Activated CD8-positive, alpha-beta T cell treated with anti-CD3 and anti-CD28 coated beads for 36 hours (primary cell): ENCODE data around the gene B4GALT5. TPM values are rescaled to one million over a fixed set of nuclear protein-coding genes. Genes with fewer than 3 reads are reported as not detected.
"Not testable (repeated sequence)": the region's sequence is repeated elsewhere in the genome, so short reads cannot be mapped to it uniquely, and the experiment has no call there.

Experiments used
- ATAC-seq: fragments of 200-7000 bp; cut with Tn5 transposase; one replicate; pipeline ENCODE4 v1.10.0; 2021; ENCODE audit warnings: mild to moderate bottlenecking, moderate library complexity
- CTCF ChIA-PET: fragments of 350-600 bp; sonication (Branson Sonifier 250); formaldehyde crosslinking; loops from one replicate; lab custom pipeline; 2021; ENCODE audit warnings: antibody characterized with exemption; lab: Charles Lee
- POLR2A ChIA-PET: fragments of 350-600 bp; sonication (Branson Sonifier 250); formaldehyde crosslinking; loops from one replicate; lab custom pipeline; 2021; ENCODE audit warnings: antibody characterized with exemption; lab: Charles Lee
- DNase-seq: peaks from one replicate; pipeline ENCODE4 v3.0.0-alpha.2; 2020
- H3K27ac Mint-ChIP-seq: one replicate; pipeline ENCODE4 v1.8.0; 2021; ENCODE audit warnings: mild to moderate bottlenecking, mixed read lengths
- H3K27me3 Mint-ChIP-seq: one replicate; pipeline ENCODE4 v1.8.0; 2021; ENCODE audit warnings: mixed read lengths
- H3K36me3 Mint-ChIP-seq: one replicate; pipeline ENCODE4 v1.8.0; 2021; ENCODE audit warnings: low read depth, mixed read lengths
- H3K4me1 Mint-ChIP-seq: one replicate; pipeline ENCODE4 v1.8.0; 2021; ENCODE audit warnings: low read depth, mixed read lengths
- H3K4me3 Mint-ChIP-seq: one replicate; pipeline ENCODE4 v1.8.0; 2021; ENCODE audit warnings: mild to moderate bottlenecking, moderate library complexity, mixed read lengths
- H3K9me3 Mint-ChIP-seq: one replicate; pipeline ENCODE4 v1.8.0; 2021; ENCODE audit warnings: mixed read lengths
- CTCF ChIP-seq: fragments of 200-600 bp; IDR thresholded peaks from one replicate; pipeline ENCODE4 v1.8.0; 2022; ENCODE audit warnings: antibody characterized with exemption, mild to moderate bottlenecking
- intact Hi-C: fragments of 100-400 bp; cut with micrococcal nuclease; formaldehyde crosslinking; loops from one replicate; pipeline ENCODE4 v1.10.0; 2022
- total RNA-seq, 2 experiments: library from RNA; stranded (reverse); gene quantifications; one replicate each; pipeline ENCODE4 v1.2.3, GENCODE V29; 2021

The B4GALT5 gene
- total RNA-seq, 2 experiments from 2014 or later, result 16.5 to 16.8 TPM

- Mint-ChIP-seq H3K27ac (no peak overlapping the region), H3K9me3 (peaks cover 2% of the 10 kb centered on the region), H3K27me3 (peaks cover 2% of the 10 kb centered on the region), H3K4me3 (no peak overlapping the region), H3K4me1 (peaks cover 3% of the 10 kb centered on the region), H3K36me3 (peaks cover 19% of the 10 kb centered on the region)
- ATAC-seq (no peak), DNase-seq (no peak)
- ChIA-PET CTCF (interaction anchor here (0.7 to 4.7 kb wide), 4 partner anchors 94 to 263 kb away, joined by 3 to 19 read pairs (median 3); no protein-coding TSS in a partner anchor), POLR2A (interaction anchor here (0.6 to 1.2 kb wide), 3 partner anchors 16 to 23 kb away, joined by 3 to 4 read pairs (median 4); no protein-coding TSS in a partner anchor)
- intact Hi-C loops, result no loop called here
- no peak for TF ChIP-seq CTCF
Measured at GRCh38 chr20:49631061-49631716, 82.5 kb downstream of the B4GALT5 start.

- CTCF ChIA-PET, result interaction anchor here (0.7 to 4.7 kb wide), 4 partner anchors 95 to 264 kb away, joined by 3 to 19 read pairs (median 3); no protein-coding TSS in a partner anchor
- H3K36me3 Mint-ChIP-seq, result peaks cover 13% of the 10 kb centered on the region
- TF ChIP-seq CTCF, result no peak
- H3K9me3 Mint-ChIP-seq, result peaks cover 2% of the 10 kb centered on the region
- H3K27me3 Mint-ChIP-seq, result peaks cover 3% of the 10 kb centered on the region
- ATAC-seq (no peak), DNase-seq (no peak)
- POLR2A ChIA-PET, result interaction anchor here (0.7 to 1.2 kb wide), 2 partner anchors 15 to 17 kb away, joined by 3 to 4 read pairs; no protein-coding TSS in a partner anchor
- H3K27ac Mint-ChIP-seq, result no peak overlapping the region
- H3K4me1 Mint-ChIP-seq, result peaks cover 2% of the 10 kb centered on the region
- H3K4me3 Mint-ChIP-seq, result no peak overlapping the region
- intact Hi-C loops, result no loop called here
Measured at GRCh38 chr20:49630396-49630951, 83.2 kb downstream of the B4GALT5 start.

GRCh38 chr20:49629606-49630005 is 84.1 kb downstream of the B4GALT5 start:
- H3K4me3 Mint-ChIP-seq, result no peak overlapping the region
- DNase-seq (no peak), ATAC-seq (no peak)
- POLR2A ChIA-PET, result no interaction called here
- H3K36me3 Mint-ChIP-seq, result peaks cover 10% of the 10 kb centered on the region
- TF ChIP-seq CTCF, result no peak
- CTCF ChIA-PET, result interaction anchor here (2.5 to 4.7 kb wide), 2 partner anchors 216 to 259 kb away, joined by 7 to 19 read pairs; no protein-coding TSS in a partner anchor
- peaks cover 2% of the 10 kb centered on the region for H3K9me3 Mint-ChIP-seq
- H3K4me1 Mint-ChIP-seq, result peaks cover 2% of the 10 kb centered on the region
- no peak overlapping the region for H3K27ac Mint-ChIP-seq
- H3K27me3 Mint-ChIP-seq, result peaks cover 6% of the 10 kb centered on the region
- intact Hi-C loops, result no loop called here

- H3K9me3 Mint-ChIP-seq, H3K4me3 Mint-ChIP-seq, DNase-seq, H3K4me1 Mint-ChIP-seq, H3K27me3 Mint-ChIP-seq, ATAC-seq, H3K27ac Mint-ChIP-seq, intact Hi-C loops, H3K36me3 Mint-ChIP-seq, POLR2A ChIA-PET: not testable (repeated sequence)
- CTCF ChIA-PET, result interaction anchor here (2.5 to 4.7 kb wide), 2 partner anchors 218 to 260 kb away, joined by 7 to 19 read pairs; no protein-coding TSS in a partner anchor
Measured at GRCh38 chr20:49628280-49628679, 85.4 kb downstream of the B4GALT5 start.

- intact Hi-C loops, result no loop called here
- peaks cover 4% of the 10 kb centered on the region for H3K36me3 Mint-ChIP-seq
- no peak overlapping the region for H3K27ac Mint-ChIP-seq
- DNase-seq, result no peak
- no peak for ATAC-seq
- no peak for TF ChIP-seq CTCF
- peaks cover 2% of the 10 kb centered on the region for H3K9me3 Mint-ChIP-seq
- H3K4me1 Mint-ChIP-seq, result peaks cover 2% of the 10 kb centered on the region
- CTCF ChIA-PET, result interaction anchor here (2.5 to 4.7 kb wide), 2 partner anchors 219 to 261 kb away, joined by 7 to 19 read pairs; no protein-coding TSS in a partner anchor
- POLR2A ChIA-PET, result no interaction called here
- H3K27me3 Mint-ChIP-seq, result peaks cover 6% of the 10 kb centered on the region
- H3K4me3 Mint-ChIP-seq, result no peak overlapping the region
Measured at GRCh38 chr20:49627329-49627761, 86.3 kb downstream of the B4GALT5 start.

- DNase-seq, H3K27ac Mint-ChIP-seq, intact Hi-C loops, H3K4me1 Mint-ChIP-seq, H3K9me3 Mint-ChIP-seq, ATAC-seq, CTCF ChIA-PET, H3K4me3 Mint-ChIP-seq, H3K36me3 Mint-ChIP-seq, POLR2A ChIA-PET: not testable (repeated sequence)
- H3K27me3 Mint-ChIP-seq, result peaks cover 13% of the 10 kb centered on the region
Measured at GRCh38 chr20:49624988-49625387, 88.7 kb downstream of the B4GALT5 start.
